ENCODE results near the gene DIAPH3.

Gene DIAPH3

GRCh38 chr13:59635589-59635988, 528.1 kb downstream of the DIAPH3 start:
- DNase-seq (ENCODE audit: low read depth), result no peak

- no peak for DNase-seq (ENCODE audit: low read depth)
Observed at GRCh38 chr13:59633290-59633689, 530.4 kb downstream of the DIAPH3 start.

- no peak for DNase-seq (ENCODE audit: low read depth)
Observed at GRCh38 chr13:59631271-59631670, 532.5 kb downstream of the DIAPH3 start.

- no peak for DNase-seq (ENCODE audit: low read depth)
Observed at GRCh38 chr13:59625111-59625510, 538.6 kb downstream of the DIAPH3 start.

- no peak for DNase-seq (ENCODE audit: low read depth)
Observed at GRCh38 chr13:59623206-59623915, 540.4 kb downstream of the DIAPH3 start.

- DNase-seq (ENCODE audit: low read depth), result no peak
Observed at GRCh38 chr13:59621773-59622172, 542.0 kb downstream of the DIAPH3 start.

Measured in amniotic epithelial cell (primary cell).